ENCODE results near the gene DCAF12.
"Not testable (repeated sequence)": the region's sequence is repeated elsewhere in the genome, so short reads cannot be mapped to it uniquely, and the experiment has no call there.

Gene DCAF12

GRCh38 chr9:34059281-34059680, 67.2 kb downstream of the DCAF12 start:
- no peak for DNase-seq

GRCh38 chr9:34049630-34050384, 76.7 kb downstream of the DCAF12 start:
- no peak for DNase-seq

GRCh38 chr9:34048727-34049629, 77.5 kb downstream of the DCAF12 start, which contains the start of gene UBAP2:
TSS of gene UBAP2 (minus strand) at chr9:34048887. CDS start at chr9:34017148, 31,739 bp downstream.
- DNase-seq: peak; percentile 98

- DNase-seq: peak; percentile 25
Measured at GRCh38 chr9:34047864-34048726, 78.4 kb downstream of the DCAF12 start.

GRCh38 chr9:34046784-34047379, 79.6 kb downstream of the DCAF12 start:
- DNase-seq: no peak

GRCh38 chr9:34045903-34046302, 80.6 kb downstream of the DCAF12 start:
- no peak for DNase-seq

GRCh38 chr9:34042074-34042473, 84.4 kb downstream of the DCAF12 start:
- DNase-seq: not testable (repeated sequence)

GRCh38 chr9:34038851-34039250, 87.6 kb downstream of the DCAF12 start:
- DNase-seq: not testable (repeated sequence)

- no peak for DNase-seq
Measured at GRCh38 chr9:34037626-34038025, 88.9 kb downstream of the DCAF12 start.

GRCh38 chr9:34036625-34037024, 89.9 kb downstream of the DCAF12 start:
- DNase-seq: no peak
